ENCODE data around the gene NRG3. TPM values are rescaled to one million over a fixed set of nuclear protein-coding genes. Genes with fewer than 3 reads are reported as not detected.

NRG3 gene
- total and polyA plus RNA-seq, 9 donors, result 0.04 to 4.5 (median 0.15) TPM; not detected in 2

- Histone ChIP-seq H3K36me3 (no peaks in the 10 kb centered on the region), H3K27ac (no peak overlapping the region), H3K4me1 (ENCODE audit: insufficient read depth) (no peaks in the 10 kb centered on the region), H3K9me3 (no peaks in the 10 kb centered on the region), H3K27me3 (no peaks in the 10 kb centered on the region), H3K4me3 (no peak overlapping the region)
- intact Hi-C loops (cut with DNase I), result no loop called here
- TF ChIP-seq CTCF (IDR thresholded peaks at IDR 0.05) (no peak), EP300 (IDR thresholded peaks at IDR 0.05) (no peak), POLR2A (IDR thresholded peaks at IDR 0.05) (no peak)
- 1 to 2% (median 2%) methylated on average over 47 to 49 of the region's 49 CpGs for WGBS, 3 donors
- no peak for DNase-seq
Observed at GRCh38 chr10:81875467-81876252, 666 bp downstream of the NRG3 start.

- Histone ChIP-seq H3K36me3 (no peaks in the 10 kb centered on the region), H3K4me3 (no peak overlapping the region), H3K27ac (no peak overlapping the region), H3K4me1 (ENCODE audit: insufficient read depth) (no peaks in the 10 kb centered on the region), H3K9me3 (no peaks in the 10 kb centered on the region), H3K27me3 (no peaks in the 10 kb centered on the region)
- no peak for DNase-seq
- TF ChIP-seq CTCF (IDR thresholded peaks at IDR 0.05) (no peak), EP300 (IDR thresholded peaks at IDR 0.05) (no peak), POLR2A (IDR thresholded peaks at IDR 0.05) (no peak)
- intact Hi-C loops (cut with DNase I), result no loop called here
- 2% methylated on average over 25 of the region's 25 CpGs for WGBS, 3 donors
Observed at GRCh38 chr10:81876253-81877077, 1.5 kb downstream of the NRG3 start.

- Histone ChIP-seq H3K27ac (no peak overlapping the region), H3K36me3 (no peaks in the 10 kb centered on the region), H3K4me3 (no peak overlapping the region), H3K4me1 (ENCODE audit: insufficient read depth) (no peaks in the 10 kb centered on the region), H3K27me3 (no peaks in the 10 kb centered on the region), H3K9me3 (no peaks in the 10 kb centered on the region)
- 43 to 52% (median 51%) methylated on average over 2 of the region's 2 CpGs for WGBS, 3 donors
- intact Hi-C loops (cut with DNase I), result no loop called here
- no peak for DNase-seq
- TF ChIP-seq POLR2A (IDR thresholded peaks at IDR 0.05) (no peak), EP300 (IDR thresholded peaks at IDR 0.05) (no peak), CTCF (IDR thresholded peaks at IDR 0.05) (no peak)
Observed at GRCh38 chr10:81877596-81877995, 2.6 kb downstream of the NRG3 start.

- WGBS, 3 donors, result 80 to 87% (median 81%) methylated on average over 1 of the region's 1 CpG
- H3K27ac ChIP-seq, result no peak overlapping the region
- no peaks in the 10 kb centered on the region for H3K9me3 ChIP-seq
- H3K36me3 ChIP-seq, result no peaks in the 10 kb centered on the region
- no peaks in the 10 kb centered on the region for H3K4me1 ChIP-seq (ENCODE audit: insufficient read depth)
- no peaks in the 10 kb centered on the region for H3K27me3 ChIP-seq
- no peak for TF ChIP-seq POLR2A (IDR thresholded peaks at IDR 0.05)
- no peak for TF ChIP-seq EP300 (IDR thresholded peaks at IDR 0.05)
- TF ChIP-seq CTCF (IDR thresholded peaks at IDR 0.05), result no peak
- H3K4me3 ChIP-seq, result no peak overlapping the region
- intact Hi-C loops (cut with DNase I), result no loop called here
- no peak for DNase-seq
Observed at GRCh38 chr10:81882011-81882410, 7.0 kb downstream of the NRG3 start.

Data from ovary (tissue), 9 donors.